Measurements from ENCODE around the gene KIF3A.

Gene KIF3A

GRCh38 chr5:132752581-132753125 is 15.3 kb upstream of the KIF3A start:
- Histone ChIP-seq H3K79me2 (ENCODE audit: insufficient read depth, low read depth) (peaks cover 4% of the 10 kb centered on the region; the same call in 1 of the 2 replicates), H3K4me1 (ENCODE audit: low read depth, poor library complexity, severe bottlenecking) (peaks cover 82% of the 10 kb centered on the region), H4K20me1 (ENCODE audit: insufficient read depth) (no peaks in the 10 kb centered on the region), H3K4me2 (peak overlapping the region; percentile 97), H3K27me3 (ENCODE audit: insufficient read depth, low read depth) (no peaks in the 10 kb centered on the region), H3K4me3 (IDR thresholded peaks at IDR 0.05; ENCODE audit: insufficient read depth, low read depth, low read length) (no peak overlapping the region), H3K27ac (peak overlapping the region; percentile 89), H3K36me3 (ENCODE audit: insufficient read depth) (no peaks in the 10 kb centered on the region), H2AFZ (ENCODE audit: low read depth) (no peak overlapping the region), H3K9ac (peak overlapping the region; percentile 51; the same call in 1 of the 2 replicates)
- TF ChIP-seq CTCF (conservative IDR thresholded peaks at IDR 0.05; ENCODE audit: low read depth, low read length) = no peak

- H4K20me1 ChIP-seq (ENCODE audit: insufficient read depth) = no peaks in the 10 kb centered on the region
- H3K4me3 ChIP-seq (IDR thresholded peaks at IDR 0.05; ENCODE audit: insufficient read depth, low read depth, low read length) = no peak overlapping the region
Measured at GRCh38 chr5:132751971-132752580, 14.7 kb upstream of the KIF3A start.

GRCh38 chr5:132751444-132751843 is 14.1 kb upstream of the KIF3A start:
- Histone ChIP-seq H3K36me3 (ENCODE audit: insufficient read depth) (no peaks in the 10 kb centered on the region), H2AFZ (ENCODE audit: low read depth) (no peak overlapping the region), H3K4me2 (peak overlapping the region; percentile 97), H4K20me1 (ENCODE audit: insufficient read depth) (no peaks in the 10 kb centered on the region), H3K4me1 (ENCODE audit: low read depth, poor library complexity, severe bottlenecking) (peaks cover 86% of the 10 kb centered on the region), H3K27me3 (ENCODE audit: insufficient read depth, low read depth) (no peaks in the 10 kb centered on the region), H3K9ac (peak overlapping the region; percentile 51), H3K4me3 (IDR thresholded peaks at IDR 0.05; ENCODE audit: insufficient read depth, low read depth, low read length) (no peak overlapping the region), H3K27ac (peak overlapping the region; percentile 89), H3K79me2 (ENCODE audit: insufficient read depth, low read depth) (peaks cover 4% of the 10 kb centered on the region; the same call in 1 of the 2 replicates)
- no peak for TF ChIP-seq CTCF (conservative IDR thresholded peaks at IDR 0.05; ENCODE audit: low read depth, low read length)

More at GRCh38 chr5:132751971-132752580, 14.7 kb upstream of the KIF3A start:
- Histone ChIP-seq H3K27ac (peak overlapping the region; percentile 89), H3K9ac (peak overlapping the region; percentile 51; the same call in 1 of the 2 replicates), H2AFZ (ENCODE audit: low read depth) (no peak overlapping the region), H3K79me2 (ENCODE audit: insufficient read depth, low read depth) (peaks cover 4% of the 10 kb centered on the region; the same call in 1 of the 2 replicates), H3K4me2 (peak overlapping the region; percentile 97), H3K4me1 (ENCODE audit: low read depth, poor library complexity, severe bottlenecking) (peaks cover 82% of the 10 kb centered on the region), H3K27me3 (ENCODE audit: insufficient read depth, low read depth) (no peaks in the 10 kb centered on the region), H3K36me3 (ENCODE audit: insufficient read depth) (no peaks in the 10 kb centered on the region)
- no peak for TF ChIP-seq CTCF (conservative IDR thresholded peaks at IDR 0.05; ENCODE audit: low read depth, low read length)

GRCh38 chr5:132750471-132751230 is 13.3 kb upstream of the KIF3A start:
- Histone ChIP-seq H3K27me3 (ENCODE audit: insufficient read depth, low read depth) (no peaks in the 10 kb centered on the region), H3K4me2 (peak overlapping the region; percentile 97), H4K20me1 (ENCODE audit: insufficient read depth) (no peaks in the 10 kb centered on the region), H3K9ac (peak overlapping the region; percentile 51), H2AFZ (ENCODE audit: low read depth) (no peak overlapping the region), H3K4me3 (IDR thresholded peaks at IDR 0.05; ENCODE audit: insufficient read depth, low read depth, low read length) (no peak overlapping the region), H3K79me2 (ENCODE audit: insufficient read depth, low read depth) (peaks cover 4% of the 10 kb centered on the region; the same call in 1 of the 2 replicates), H3K36me3 (ENCODE audit: insufficient read depth) (no peaks in the 10 kb centered on the region), H3K27ac (peak overlapping the region; percentile 89), H3K4me1 (ENCODE audit: low read depth, poor library complexity, severe bottlenecking) (peaks cover 91% of the 10 kb centered on the region)
- TF ChIP-seq CTCF (conservative IDR thresholded peaks at IDR 0.05; ENCODE audit: low read depth, low read length) = no peak
